ENCODE data around the gene SKIDA1.

SKIDA1 gene

DNA sequence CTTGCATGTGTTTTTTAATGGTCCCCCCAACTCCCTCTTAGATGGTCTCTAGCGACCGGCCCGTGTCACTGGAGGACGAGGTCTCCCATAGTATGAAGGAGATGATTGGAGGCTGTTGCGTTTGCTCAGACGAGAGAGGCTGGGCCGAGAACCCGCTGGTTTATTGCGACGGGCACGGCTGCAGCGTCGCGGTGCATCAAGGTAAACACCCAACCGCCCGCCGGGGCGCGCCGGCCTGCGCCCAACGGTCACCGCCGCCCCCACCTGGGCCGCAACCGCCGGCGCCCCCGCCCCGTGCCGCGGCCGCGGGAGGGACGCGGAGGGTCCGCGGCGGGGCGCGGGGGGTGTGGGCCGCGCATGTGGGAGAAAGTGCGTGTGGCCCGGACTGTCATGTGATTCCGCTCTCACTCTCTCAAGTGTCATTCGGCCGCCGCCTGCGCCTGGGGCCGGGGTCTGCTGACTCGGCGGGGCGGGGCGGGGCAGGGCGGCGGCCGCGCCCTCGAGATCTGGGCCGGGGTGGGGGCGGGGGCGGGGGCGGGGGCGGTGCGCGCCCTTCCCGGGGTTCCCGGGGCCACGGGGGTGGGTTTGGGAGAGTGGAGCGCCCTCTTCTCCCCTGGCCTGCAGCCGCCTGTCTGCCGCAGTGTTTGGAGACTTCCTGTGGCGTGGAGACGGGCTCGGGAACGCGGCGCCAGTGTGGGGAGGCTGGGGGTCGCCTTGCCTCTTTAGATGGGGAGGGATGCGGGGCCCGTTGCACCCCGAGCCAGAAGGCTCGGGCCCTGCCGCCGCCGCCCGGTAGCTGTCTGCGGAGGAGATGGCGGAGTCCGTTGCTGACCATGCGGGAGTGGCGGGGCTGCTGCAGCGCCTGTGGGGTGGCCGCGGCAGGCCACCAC lies 9.4 kb upstream of the SKIDA1 start (continued):
- TF ChIP-seq PRDM10 (tag by site-specific recombination; IDR thresholded peaks at IDR 0.05) (peak; percentile 30; the same call in 1 of the 2 replicates), ZXDB (tag by site-specific recombination; IDR thresholded peaks at IDR 0.05) (0 out of 2 replicates have a peak, but pooled peaks have one; percentile 37), ZNF221 (tag by site-specific recombination; IDR thresholded peaks at IDR 0.05; ENCODE audit: borderline replicate concordance) (no peak), ZNF488 (tag by site-specific recombination; IDR thresholded peaks at IDR 0.05) (no peak), YY2 (tag by site-specific recombination; IDR thresholded peaks at IDR 0.05) (peak; percentile 44; the same call in 1 of the 2 replicates), KLF10 (tag by site-specific recombination; IDR thresholded peaks at IDR 0.05) (0 out of 2 replicates have a peak, but pooled peaks have one; percentile 17), ZNF76 (tag by site-specific recombination; IDR thresholded peaks at IDR 0.05; ENCODE audit: borderline replicate concordance, low read depth) (peak; percentile 53; the same call in 1 of the 2 replicates), GLIS2 (tag by site-specific recombination; IDR thresholded peaks at IDR 0.05) (peak; percentile 81), ZNF600 (tag by site-specific recombination; IDR thresholded peaks at IDR 0.05) (peak; percentile 42; the same call in 1 of the 2 replicates), ZNF501 (tag by site-specific recombination; IDR thresholded peaks at IDR 0.05) (0 out of 2 replicates have a peak, but pooled peaks have one; percentile 36), ZIC2 (tag by site-specific recombination; IDR thresholded peaks at IDR 0.05) (peak; percentile 41; the same call in 1 of the 2 replicates), OSR2 (tag by site-specific recombination; IDR thresholded peaks at IDR 0.05) (peak; percentile 17; the same call in 1 of the 2 replicates), KLF16 (tag by site-specific recombination; IDR thresholded peaks at IDR 0.05) (0 out of 2 replicates have a peak, but pooled peaks have one; percentile 38), ZBTB20 (tag by site-specific recombination; IDR thresholded peaks at IDR 0.05) (peak; percentile 63; the same call in 1 of the 2 replicates), SP3 (tag by site-specific recombination; IDR thresholded peaks at IDR 0.05) (peak; percentile 44; the same call in 1 of the 2 replicates), ZBTB48 (tag by site-specific recombination; IDR thresholded peaks at IDR 0.05) (no peak), GLIS1 (tag by site-specific recombination; IDR thresholded peaks at IDR 0.05) (peak; percentile 38; the same call in 1 of the 2 replicates), ZBTB8A (tag by site-specific recombination; IDR thresholded peaks at IDR 0.05) (peak; percentile 88), ZNF155 (tag by site-specific recombination; IDR thresholded peaks at IDR 0.05) (no peak), ZNF37A (tag by site-specific recombination; IDR thresholded peaks at IDR 0.05) (peak; percentile 86), ZEB2 (tag by site-specific recombination; IDR thresholded peaks at IDR 0.05) (peak; percentile 31; the same call in 1 of the 2 replicates), KLF8 (tag by site-specific recombination; IDR thresholded peaks at IDR 0.05) (peak; percentile 44; the same call in 1 of the 2 replicates)
- TF ChIP-seq, protein P1, sequence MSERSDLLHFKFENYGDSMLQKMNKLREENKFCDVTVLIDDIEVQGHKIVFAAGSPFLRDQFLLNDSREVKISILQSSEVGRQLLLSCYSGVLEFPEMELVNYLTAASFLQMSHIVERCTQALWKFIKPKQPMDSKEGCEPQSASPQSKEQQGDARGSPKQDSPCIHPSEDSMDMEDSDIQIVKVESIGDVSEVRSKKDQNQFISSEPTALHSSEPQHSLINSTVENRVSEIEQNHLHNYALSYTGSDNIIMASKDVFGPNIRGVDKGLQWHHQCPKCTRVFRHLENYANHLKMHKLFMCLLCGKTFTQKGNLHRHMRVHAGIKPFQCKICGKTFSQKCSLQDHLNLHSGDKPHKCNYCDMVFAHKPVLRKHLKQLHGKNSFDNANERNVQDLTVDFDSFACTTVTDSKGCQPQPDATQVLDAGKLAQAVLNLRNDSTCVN (tag by site-specific recombination; optimal IDR thresholded peaks at IDR 0.05): peak; percentile 54
- TF ChIP-seq, protein P2, sequence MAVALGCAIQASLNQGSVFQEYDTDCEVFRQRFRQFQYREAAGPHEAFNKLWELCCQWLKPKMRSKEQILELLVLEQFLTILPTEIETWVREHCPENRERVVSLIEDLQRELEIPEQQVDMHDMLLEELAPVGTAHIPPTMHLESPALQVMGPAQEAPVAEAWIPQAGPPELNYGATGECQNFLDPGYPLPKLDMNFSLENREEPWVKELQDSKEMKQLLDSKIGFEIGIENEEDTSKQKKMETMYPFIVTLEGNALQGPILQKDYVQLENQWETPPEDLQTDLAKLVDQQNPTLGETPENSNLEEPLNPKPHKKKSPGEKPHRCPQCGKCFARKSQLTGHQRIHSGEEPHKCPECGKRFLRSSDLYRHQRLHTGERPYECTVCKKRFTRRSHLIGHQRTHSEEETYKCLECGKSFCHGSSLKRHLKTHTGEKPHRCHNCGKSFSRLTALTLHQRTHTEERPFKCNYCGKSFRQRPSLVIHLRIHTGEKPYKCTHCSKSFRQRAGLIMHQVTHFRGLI (tag by site-specific recombination; IDR thresholded peaks at IDR 0.05): peak; percentile 55; the same call in 1 of the 2 replicates
- TF ChIP-seq, protein P3, sequence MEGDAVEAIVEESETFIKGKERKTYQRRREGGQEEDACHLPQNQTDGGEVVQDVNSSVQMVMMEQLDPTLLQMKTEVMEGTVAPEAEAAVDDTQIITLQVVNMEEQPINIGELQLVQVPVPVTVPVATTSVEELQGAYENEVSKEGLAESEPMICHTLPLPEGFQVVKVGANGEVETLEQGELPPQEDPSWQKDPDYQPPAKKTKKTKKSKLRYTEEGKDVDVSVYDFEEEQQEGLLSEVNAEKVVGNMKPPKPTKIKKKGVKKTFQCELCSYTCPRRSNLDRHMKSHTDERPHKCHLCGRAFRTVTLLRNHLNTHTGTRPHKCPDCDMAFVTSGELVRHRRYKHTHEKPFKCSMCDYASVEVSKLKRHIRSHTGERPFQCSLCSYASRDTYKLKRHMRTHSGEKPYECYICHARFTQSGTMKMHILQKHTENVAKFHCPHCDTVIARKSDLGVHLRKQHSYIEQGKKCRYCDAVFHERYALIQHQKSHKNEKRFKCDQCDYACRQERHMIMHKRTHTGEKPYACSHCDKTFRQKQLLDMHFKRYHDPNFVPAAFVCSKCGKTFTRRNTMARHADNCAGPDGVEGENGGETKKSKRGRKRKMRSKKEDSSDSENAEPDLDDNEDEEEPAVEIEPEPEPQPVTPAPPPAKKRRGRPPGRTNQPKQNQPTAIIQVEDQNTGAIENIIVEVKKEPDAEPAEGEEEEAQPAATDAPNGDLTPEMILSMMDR (tag by site-specific recombination; IDR thresholded peaks at IDR 0.05): peak; percentile 34; the same call in 1 of the 2 replicates
- TF ChIP-seq, protein P4, sequence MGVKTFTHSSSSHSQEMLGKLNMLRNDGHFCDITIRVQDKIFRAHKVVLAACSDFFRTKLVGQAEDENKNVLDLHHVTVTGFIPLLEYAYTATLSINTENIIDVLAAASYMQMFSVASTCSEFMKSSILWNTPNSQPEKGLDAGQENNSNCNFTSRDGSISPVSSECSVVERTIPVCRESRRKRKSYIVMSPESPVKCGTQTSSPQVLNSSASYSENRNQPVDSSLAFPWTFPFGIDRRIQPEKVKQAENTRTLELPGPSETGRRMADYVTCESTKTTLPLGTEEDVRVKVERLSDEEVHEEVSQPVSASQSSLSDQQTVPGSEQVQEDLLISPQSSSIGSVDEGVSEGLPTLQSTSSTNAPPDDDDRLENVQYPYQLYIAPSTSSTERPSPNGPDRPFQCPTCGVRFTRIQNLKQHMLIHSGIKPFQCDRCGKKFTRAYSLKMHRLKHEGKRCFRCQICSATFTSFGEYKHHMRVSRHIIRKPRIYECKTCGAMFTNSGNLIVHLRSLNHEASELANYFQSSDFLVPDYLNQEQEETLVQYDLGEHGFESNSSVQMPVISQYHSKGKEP (tag by site-specific recombination; IDR thresholded peaks at IDR 0.05): 0 out of 2 replicates have a peak, but pooled peaks have one; percentile 39
